Measurements from ENCODE around the gene LOXL1. TPM values are rescaled to one million over a fixed set of nuclear protein-coding genes. Genes with fewer than 3 reads are reported as not detected.

LOXL1 gene
- total RNA-seq, 3 donors from 2014 or later, result 0.65 to 1.2 (median 0.81) TPM

DNA sequence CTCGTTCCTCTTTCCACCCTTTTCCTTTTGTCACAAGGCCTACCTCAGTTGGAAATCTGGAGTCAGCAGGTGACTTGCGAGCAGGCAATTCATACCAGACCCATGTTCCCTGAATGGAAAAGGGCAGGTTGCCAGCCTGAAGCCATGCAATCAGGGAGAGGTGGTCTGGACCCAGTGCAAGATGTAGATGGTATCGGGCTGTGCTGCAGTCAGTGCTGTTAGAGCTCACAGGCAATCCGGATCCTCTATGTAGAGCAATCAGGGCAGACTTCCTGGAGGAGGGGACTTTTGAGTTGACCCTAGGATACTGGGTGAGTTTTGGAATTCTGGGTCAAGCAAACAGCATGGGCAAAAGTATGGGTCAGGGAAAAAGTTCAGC, 18.9 kb downstream of the LOXL1 start:
- no peaks in the 10 kb centered on the region for H3K36me3 Mint-ChIP-seq (ENCODE audit: insufficient read depth)
- no peaks in the 10 kb centered on the region for H3K9me3 Mint-ChIP-seq
- ATAC-seq, result no peak
- DNase-seq, result no peak
- H3K4me3 Mint-ChIP-seq, result no peak overlapping the region
- H3K27me3 Mint-ChIP-seq (ENCODE audit: low read depth), result no peaks in the 10 kb centered on the region
- peaks cover 20% of the 10 kb centered on the region for H3K4me1 Mint-ChIP-seq (ENCODE audit: low read depth)

GRCh38 chr15:73946046-73946721, 19.9 kb downstream of the LOXL1 start:
- Mint-ChIP-seq H3K36me3 (ENCODE audit: insufficient read depth) (no peaks in the 10 kb centered on the region), H3K27me3 (ENCODE audit: low read depth) (no peaks in the 10 kb centered on the region), H3K4me3 (no peak overlapping the region), H3K9me3 (no peaks in the 10 kb centered on the region), H3K4me1 (ENCODE audit: low read depth) (peaks cover 22% of the 10 kb centered on the region)
- DNase-seq (no peak), ATAC-seq (no peak)

DNA sequence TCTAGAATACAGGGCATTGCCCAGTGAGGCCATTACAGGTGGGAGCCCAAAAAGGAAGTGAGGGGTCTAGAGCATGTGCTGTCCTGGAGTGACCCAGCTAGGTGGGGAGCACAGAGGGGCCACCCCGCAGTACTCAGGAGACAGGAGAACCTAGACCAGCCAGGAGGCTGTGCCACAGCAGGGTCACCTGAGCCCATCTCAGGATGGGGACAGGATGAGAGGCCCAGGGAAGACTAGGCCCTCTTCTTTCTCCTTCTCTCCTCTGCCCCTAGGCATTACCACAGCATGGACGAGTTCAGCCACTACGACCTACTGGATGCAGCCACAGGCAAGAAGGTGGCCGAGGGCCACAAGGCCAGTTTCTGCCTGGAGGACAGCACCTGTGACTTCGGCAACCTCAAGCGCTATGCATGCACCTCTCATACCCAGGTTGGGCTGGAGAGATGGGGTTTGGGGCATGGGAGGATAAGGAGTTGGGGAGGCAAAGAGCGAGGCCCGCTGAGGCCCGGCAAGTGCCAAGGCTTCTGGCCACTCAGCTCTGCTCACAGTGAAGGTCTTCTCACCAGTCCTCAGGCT, 20.6 kb downstream of the LOXL1 start:
- DNase-seq (no peak), ATAC-seq (no peak)
- Mint-ChIP-seq H3K4me1 (ENCODE audit: low read depth) (peaks cover 17% of the 10 kb centered on the region), H3K4me3 (no peak overlapping the region), H3K36me3 (ENCODE audit: insufficient read depth) (no peaks in the 10 kb centered on the region), H3K9me3 (no peaks in the 10 kb centered on the region), H3K27me3 (ENCODE audit: low read depth) (no peaks in the 10 kb centered on the region)

- no peak for DNase-seq
- Mint-ChIP-seq H3K27me3 (ENCODE audit: low read depth) (no peaks in the 10 kb centered on the region), H3K4me1 (ENCODE audit: low read depth) (peaks cover 9% of the 10 kb centered on the region), H3K36me3 (ENCODE audit: insufficient read depth) (no peaks in the 10 kb centered on the region), H3K9me3 (no peaks in the 10 kb centered on the region), H3K4me3 (no peak overlapping the region)
- no peak for ATAC-seq
Observed at GRCh38 chr15:73947651-73948050, 21.4 kb downstream of the LOXL1 start.

- no peaks in the 10 kb centered on the region for H3K36me3 Mint-ChIP-seq (ENCODE audit: insufficient read depth)
- ATAC-seq (no peak), DNase-seq (no peak)
- H3K27me3 Mint-ChIP-seq (ENCODE audit: low read depth), result no peaks in the 10 kb centered on the region
- no peak overlapping the region for H3K4me3 Mint-ChIP-seq
- no peaks in the 10 kb centered on the region for H3K9me3 Mint-ChIP-seq
- peaks cover 6% of the 10 kb centered on the region for H3K4me1 Mint-ChIP-seq (ENCODE audit: low read depth)
Observed at GRCh38 chr15:73948396-73948795, 22.1 kb downstream of the LOXL1 start.

- no peak overlapping the region for H3K4me3 Mint-ChIP-seq
- ATAC-seq (no peak), DNase-seq (no peak)
- H3K27me3 Mint-ChIP-seq (ENCODE audit: low read depth), result no peaks in the 10 kb centered on the region
- no peaks in the 10 kb centered on the region for H3K9me3 Mint-ChIP-seq
- peaks cover 6% of the 10 kb centered on the region for H3K4me1 Mint-ChIP-seq (ENCODE audit: low read depth)
- H3K36me3 Mint-ChIP-seq (ENCODE audit: insufficient read depth), result no peaks in the 10 kb centered on the region
Observed at GRCh38 chr15:73948982-73949381, 22.7 kb downstream of the LOXL1 start.

GRCh38 chr15:73949496-73949895, 23.2 kb downstream of the LOXL1 start:
- ATAC-seq, result no peak
- no peaks in the 10 kb centered on the region for H3K9me3 Mint-ChIP-seq

DNA sequence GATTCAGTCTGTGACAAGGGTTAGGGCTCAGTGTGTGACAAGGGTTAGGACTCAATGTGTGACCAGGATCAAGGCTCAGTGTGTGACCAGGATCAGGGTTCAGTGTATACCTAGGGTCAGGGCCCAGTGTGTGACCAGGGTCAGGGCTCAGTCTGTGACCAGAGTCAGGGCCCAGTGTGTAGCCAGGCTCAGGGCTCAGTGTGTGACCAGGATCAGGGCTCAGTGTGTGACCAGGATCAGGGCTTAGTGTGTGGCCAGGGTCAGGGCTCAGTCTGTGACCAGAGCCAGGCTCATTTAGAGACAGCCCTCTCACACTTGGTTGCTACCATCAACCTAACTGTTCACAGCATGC, 24.2 kb downstream of the LOXL1 start:
- no peak overlapping the region for H3K4me3 Mint-ChIP-seq

More at GRCh38 chr15:73949496-73949895, 23.2 kb downstream of the LOXL1 start:
- Mint-ChIP-seq H3K4me3 (no peak overlapping the region), H3K36me3 (ENCODE audit: insufficient read depth) (no peaks in the 10 kb centered on the region), H3K27me3 (ENCODE audit: low read depth) (no peaks in the 10 kb centered on the region), H3K4me1 (ENCODE audit: low read depth) (peaks cover 6% of the 10 kb centered on the region)
- no peak for DNase-seq

DNA sequence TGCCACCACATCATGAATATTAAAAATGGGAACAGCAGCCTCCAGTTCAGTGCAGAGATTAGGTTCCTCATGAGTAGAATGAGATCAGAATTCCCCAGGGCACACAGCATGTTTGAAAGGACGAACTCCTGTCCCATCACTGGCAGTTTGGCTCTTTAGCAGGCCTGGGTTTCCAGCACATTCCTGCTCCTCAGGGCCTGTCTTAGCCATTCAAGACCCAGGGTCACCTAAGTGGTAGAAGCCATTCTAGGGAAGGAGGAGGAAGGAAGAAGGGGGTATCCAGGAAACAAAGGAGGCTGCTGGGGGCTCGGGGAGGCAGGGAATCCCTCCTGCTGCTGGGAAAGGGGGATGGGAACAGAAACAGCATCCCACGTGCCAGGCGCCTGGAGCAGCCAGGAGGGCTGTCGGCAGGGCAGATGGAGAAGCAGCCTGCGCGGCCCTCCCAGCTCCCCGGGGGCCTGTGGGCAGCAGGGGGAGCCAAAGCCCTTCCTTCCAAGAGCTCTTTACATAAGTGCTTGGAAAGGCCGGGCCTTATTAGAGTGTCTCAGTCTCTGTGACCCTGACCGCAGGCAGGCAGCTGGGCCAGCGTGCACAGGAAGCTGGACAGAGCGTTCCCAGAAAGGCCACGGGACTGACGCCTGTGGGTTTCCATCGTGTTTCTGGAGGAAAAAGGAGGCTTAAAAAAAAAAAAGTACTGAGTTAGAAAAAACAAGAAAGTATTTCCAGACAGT, 24.7 kb downstream of the LOXL1 start:
- Mint-ChIP-seq H3K4me1 (ENCODE audit: low read depth) (peaks cover 6% of the 10 kb centered on the region), H3K9me3 (no peaks in the 10 kb centered on the region), H3K36me3 (ENCODE audit: insufficient read depth) (no peaks in the 10 kb centered on the region), H3K27me3 (ENCODE audit: low read depth) (no peaks in the 10 kb centered on the region), H3K4me3 (no peak overlapping the region)
- peak; percentile 67 for DNase-seq
- ATAC-seq, result peak; percentile 87 to 93

More for the DNA sequence above, 24.2 kb downstream of the LOXL1 start:
- no peaks in the 10 kb centered on the region for H3K27me3 Mint-ChIP-seq (ENCODE audit: low read depth)
- ATAC-seq, result no peak
- H3K4me1 Mint-ChIP-seq (ENCODE audit: low read depth), result peaks cover 6% of the 10 kb centered on the region
- H3K9me3 Mint-ChIP-seq, result no peaks in the 10 kb centered on the region
- no peaks in the 10 kb centered on the region for H3K36me3 Mint-ChIP-seq (ENCODE audit: insufficient read depth)
- no peak for DNase-seq

GRCh38 chr15:73951601-73952000, 25.3 kb downstream of the LOXL1 start:
- Mint-ChIP-seq H3K36me3 (ENCODE audit: insufficient read depth) (no peaks in the 10 kb centered on the region), H3K27me3 (ENCODE audit: low read depth) (no peaks in the 10 kb centered on the region), H3K9me3 (no peaks in the 10 kb centered on the region), H3K4me3 (no peak overlapping the region), H3K4me1 (ENCODE audit: low read depth) (peaks cover 3% of the 10 kb centered on the region)
- ATAC-seq (no peak), DNase-seq (no peak)

DNA sequence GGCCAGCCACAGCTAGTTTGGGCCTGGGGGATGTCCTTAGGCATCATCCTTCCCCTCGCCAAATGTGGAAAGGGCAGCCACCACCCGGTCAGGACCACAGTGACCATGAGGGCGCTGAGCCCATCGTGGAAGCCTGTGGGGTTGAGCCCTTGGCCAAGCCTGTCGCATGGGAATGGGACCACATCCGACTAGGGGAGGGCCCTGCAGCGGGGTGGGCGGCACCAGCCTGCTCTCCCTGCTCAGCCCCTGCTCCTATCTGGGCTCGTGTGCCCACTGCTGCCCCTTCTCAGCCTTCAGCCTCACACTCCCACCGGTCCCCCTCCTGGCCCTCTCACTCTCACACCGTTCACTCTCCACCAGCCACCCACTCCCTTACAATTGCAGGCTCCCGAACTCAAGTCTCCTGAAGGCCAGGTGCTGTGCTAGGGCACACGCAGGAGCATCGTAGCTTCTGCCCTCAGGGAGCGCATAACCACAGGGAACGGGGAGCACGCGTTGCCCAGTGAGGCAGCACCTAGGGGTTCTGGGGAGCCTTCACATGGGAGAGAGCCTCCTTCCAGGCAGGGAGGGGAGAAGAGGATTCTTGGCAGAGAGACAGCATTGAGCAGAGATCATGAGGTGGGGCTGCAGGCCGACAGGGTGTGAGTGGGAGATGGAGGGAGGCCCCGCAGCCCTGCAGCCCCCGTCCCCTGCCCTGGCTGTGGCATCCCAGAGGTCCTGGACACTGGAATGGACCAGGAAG, 26.1 kb downstream of the LOXL1 start:
- Mint-ChIP-seq H3K36me3 (ENCODE audit: insufficient read depth) (no peaks in the 10 kb centered on the region), H3K4me1 (ENCODE audit: low read depth) (peaks cover 8% of the 10 kb centered on the region), H3K9me3 (no peaks in the 10 kb centered on the region), H3K4me3 (no peak overlapping the region), H3K27me3 (ENCODE audit: low read depth) (no peaks in the 10 kb centered on the region)
- no peak for DNase-seq
- no peak for ATAC-seq

DNA sequence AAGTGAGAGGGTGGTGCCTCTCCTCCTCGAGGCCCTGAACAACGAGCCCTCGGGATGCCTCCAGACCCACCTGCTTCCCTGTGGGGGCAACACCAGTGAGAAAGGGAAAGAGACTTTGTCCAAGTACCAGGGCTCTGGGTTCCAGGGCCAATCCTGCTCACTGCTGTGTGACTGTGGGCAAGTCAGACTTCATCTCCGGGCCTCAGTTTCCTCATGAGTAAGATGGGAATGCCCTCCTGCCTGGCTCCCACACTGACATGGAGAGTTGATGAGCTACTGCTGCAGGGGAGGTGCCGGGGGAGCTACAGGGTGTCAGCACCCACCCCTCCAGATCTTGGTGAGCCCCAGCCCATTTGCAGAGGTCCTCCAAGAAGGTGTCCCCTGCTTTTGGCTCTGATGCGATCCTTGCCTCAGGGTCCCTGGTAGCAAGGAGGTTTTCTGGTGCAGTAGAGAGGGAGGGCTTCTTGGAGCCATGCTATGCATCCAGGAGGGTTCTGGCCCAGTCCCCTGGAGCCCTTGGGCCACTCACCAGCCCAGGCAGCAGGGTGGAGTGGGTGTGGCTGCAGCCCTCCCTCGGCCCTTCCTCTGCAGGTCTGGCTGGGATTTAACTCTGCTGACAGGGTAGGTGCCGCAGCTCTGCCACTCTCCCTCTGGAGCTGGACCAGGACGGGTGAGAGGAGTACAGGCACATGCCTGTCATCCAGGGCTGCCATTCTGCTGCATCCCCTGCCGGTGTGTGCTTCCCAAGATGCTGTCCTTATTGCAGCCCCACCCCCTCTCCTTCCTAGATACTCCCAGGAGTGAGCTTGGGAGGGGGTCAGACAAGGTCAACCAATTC, 26.9 kb downstream of the LOXL1 start:
- Mint-ChIP-seq H3K27me3 (ENCODE audit: low read depth) (no peaks in the 10 kb centered on the region), H3K9me3 (no peaks in the 10 kb centered on the region), H3K4me3 (no peak overlapping the region), H3K4me1 (ENCODE audit: low read depth) (peaks cover 16% of the 10 kb centered on the region), H3K36me3 (ENCODE audit: insufficient read depth) (no peaks in the 10 kb centered on the region)
- DNase-seq (no peak), ATAC-seq (no peak)

GRCh38 chr15:73954188-73955145, 28.2 kb downstream of the LOXL1 start:
- no peaks in the 10 kb centered on the region for H3K36me3 Mint-ChIP-seq (ENCODE audit: insufficient read depth)
- no peak overlapping the region for H3K4me3 Mint-ChIP-seq
- H3K27me3 Mint-ChIP-seq (ENCODE audit: low read depth), result no peaks in the 10 kb centered on the region
- H3K4me1 Mint-ChIP-seq (ENCODE audit: low read depth), result peaks cover 26% of the 10 kb centered on the region
- no peak for DNase-seq
- no peaks in the 10 kb centered on the region for H3K9me3 Mint-ChIP-seq
- no peak for ATAC-seq

All from activated T-cell treated with anti-CD3 and anti-CD28 coated beads, Interleukin-2, amount 50 U/mL, for 4 hours (primary cell).